GM19193 (cell line): ENCODE measurements around the gene TMEM88.

Experiments
- POLR2A ChIP-seq: IDR thresholded peaks from 4 replicates; pipeline ENCODE4 v1.6.1; 2011; ENCODE audit not compliant: insufficient read depth, insufficient read length; ENCODE audit errors: extremely low read depth

Gene TMEM88

DNA sequence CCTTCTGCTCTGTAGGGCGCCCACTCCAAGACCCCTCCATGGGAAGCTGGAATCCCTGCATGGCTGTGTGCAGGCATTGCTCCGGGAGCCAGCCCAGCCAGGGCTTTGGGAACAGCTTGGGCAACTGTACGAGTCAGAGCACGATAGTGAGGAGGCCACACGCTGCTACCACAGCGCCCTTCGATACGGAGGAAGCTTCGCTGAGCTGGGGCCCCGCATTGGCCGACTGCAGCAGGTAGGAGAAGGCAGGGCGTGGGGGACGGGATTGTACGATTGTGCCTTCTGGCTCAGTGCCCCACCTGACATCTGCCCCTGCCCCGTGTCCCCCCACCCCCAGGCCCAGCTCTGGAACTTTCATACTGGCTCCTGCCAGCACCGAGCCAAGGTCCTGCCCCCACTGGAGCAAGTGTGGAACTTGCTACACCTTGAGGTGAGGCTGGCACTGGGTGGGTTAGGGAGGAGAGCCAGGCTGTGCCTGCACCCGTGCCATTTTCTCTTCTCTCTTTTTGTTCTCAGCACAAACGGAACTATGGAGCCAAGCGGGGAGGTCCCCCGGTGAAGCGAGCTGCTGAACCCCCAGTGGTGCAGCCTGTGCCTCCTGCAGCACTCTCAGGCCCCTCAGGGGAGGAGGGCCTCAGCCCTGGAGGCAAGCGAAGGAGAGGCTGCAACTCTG, 8.7 kb upstream of the TMEM88 start:
- no peak for TF ChIP-seq POLR2A

DNA sequence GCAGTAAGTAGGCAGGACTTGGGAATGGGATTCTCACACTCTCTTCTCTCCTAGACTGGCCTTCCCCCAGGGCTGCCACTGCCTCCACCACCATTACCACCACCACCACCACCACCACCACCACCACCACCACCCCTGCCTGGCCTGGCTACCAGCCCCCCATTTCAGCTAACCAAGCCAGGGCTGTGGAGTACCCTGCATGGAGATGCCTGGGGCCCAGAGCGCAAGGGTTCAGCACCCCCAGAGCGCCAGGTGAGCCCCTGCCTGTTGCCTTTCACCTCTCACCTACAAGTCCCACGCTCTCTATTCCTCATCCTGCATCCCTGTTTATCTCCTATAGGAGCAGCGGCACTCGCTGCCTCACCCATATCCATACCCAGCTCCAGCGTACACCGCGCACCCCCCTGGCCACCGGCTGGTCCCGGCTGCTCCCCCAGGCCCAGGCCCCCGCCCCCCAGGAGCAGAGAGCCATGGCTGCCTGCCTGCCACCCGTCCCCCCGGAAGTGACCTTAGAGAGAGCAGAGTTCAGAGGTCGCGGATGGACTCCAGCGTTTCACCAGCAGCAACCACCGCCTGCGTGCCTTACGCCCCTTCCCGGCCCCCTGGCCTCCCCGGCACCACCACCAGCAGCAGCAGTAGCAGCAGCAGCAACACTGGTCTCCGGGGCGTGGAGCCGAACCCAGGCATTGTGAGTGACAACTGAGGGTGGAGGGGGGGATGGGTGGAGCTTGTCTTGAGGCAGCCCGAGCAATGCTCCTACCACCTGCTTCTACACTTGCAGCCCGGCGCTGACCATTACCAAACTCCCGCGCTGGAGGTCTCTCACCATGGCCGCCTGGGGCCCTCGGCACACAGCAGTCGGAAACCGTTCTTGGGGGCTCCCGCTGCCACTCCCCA, 7.9 kb upstream of the TMEM88 start:
- TF ChIP-seq POLR2A, result no peak

DNA sequence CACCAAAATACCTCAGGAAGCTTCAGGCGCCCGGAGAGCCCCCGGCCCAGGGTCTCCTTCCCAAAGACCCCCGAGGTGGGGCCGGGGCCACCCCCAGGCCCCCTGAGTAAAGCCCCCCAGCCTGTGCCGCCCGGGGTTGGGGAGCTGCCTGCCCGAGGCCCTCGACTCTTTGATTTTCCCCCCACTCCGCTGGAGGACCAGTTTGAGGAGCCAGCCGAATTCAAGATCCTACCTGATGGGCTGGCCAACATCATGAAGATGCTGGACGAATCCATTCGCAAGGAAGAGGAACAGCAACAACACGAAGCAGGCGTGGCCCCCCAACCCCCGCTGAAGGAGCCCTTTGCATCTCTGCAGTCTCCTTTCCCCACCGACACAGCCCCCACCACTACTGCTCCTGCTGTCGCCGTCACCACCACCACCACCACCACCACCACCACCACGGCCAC, 6.7 kb upstream of the TMEM88 start:
- no peak for TF ChIP-seq POLR2A

DNA sequence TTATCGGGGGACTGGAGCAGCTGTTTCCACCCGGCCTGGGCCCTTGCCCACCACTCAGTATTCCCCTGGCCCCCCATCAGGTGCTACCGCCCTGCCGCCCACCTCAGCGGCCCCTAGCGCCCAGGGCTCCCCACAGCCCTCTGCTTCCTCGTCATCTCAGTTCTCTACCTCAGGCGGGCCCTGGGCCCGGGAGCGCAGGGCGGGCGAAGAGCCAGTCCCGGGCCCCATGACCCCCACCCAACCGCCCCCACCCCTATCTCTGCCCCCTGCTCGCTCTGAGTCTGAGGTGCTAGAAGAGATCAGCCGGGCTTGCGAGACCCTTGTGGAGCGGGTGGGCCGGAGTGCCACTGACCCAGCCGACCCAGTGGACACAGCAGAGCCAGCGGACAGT, 6.1 kb upstream of the TMEM88 start:
- TF ChIP-seq POLR2A, result no peak

- TF ChIP-seq POLR2A, result no peak
These were observed 5.6 kb upstream of the TMEM88 start for GRCh38 chr17:7849130-7849750.

DNA sequence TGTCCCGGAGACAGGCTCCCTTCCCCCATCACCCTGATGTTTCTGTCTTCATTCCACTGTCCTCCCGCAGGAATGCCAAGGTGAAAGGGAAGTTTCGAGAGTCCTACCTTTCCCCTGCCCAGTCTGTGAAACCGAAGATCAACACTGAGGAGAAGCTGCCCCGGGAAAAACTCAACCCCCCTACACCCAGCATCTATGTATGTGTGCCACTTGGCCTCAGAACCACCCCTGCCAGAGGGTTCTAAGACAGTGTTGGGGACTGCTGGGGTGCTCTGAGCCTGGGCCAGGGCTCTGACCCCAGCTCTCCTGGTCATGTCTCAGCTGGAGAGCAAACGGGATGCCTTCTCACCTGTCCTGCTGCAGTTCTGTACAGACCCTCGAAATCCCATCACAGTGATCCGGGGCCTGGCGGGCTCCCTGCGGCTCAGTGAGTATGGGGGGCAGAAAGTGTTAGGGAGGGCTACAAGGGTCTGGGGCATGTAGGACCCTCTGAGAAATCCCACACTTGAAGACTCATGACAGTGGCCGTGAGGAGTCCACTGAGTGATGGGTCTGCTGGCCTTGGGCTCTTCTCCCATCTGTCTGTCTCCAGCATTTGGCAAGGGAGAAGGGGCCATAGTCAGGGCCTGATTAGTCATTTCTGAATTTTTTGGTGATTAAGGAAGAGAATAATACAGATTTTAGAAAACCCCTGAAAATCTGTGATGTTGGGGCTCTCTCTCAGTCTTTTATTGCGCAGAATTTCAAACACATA, 4.9 kb upstream of the TMEM88 start:
- TF ChIP-seq POLR2A, result no peak

DNA sequence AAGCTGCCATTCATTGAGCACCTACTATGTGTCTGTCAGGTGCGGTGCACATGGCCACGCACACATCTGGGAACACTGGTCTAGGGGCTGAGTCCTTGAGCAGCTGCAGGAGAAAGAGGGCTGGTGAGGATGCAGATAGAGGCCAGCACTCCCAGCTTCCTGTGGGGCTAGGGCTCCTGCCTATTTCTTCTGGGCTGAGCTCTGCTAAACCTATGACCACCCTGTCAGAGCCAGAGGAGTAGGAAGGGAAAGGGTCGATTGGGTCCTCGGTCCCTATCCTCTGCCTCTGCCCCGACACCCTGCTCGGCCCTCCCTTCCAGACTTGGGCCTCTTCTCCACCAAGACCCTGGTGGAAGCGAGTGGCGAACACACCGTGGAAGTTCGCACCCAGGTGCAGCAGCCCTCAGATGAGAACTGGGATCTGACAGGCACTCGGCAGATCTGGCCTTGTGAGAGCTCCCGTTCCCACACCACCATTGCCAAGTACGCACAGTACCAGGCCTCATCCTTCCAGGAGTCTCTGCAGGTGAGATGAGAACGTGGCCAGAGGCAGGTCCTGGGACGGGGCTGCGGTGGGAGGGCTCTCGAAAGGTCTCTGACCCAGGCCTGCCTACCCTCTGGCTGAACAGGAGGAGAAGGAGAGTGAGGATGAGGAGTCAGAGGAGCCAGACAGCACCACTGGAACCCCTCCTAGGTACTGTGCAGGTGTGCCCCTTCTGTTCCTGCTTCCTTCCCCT, 4.0 kb upstream of the TMEM88 start:
- TF ChIP-seq POLR2A, result no peak

GRCh38 chr17:7851438-7852261, 3.2 kb upstream of the TMEM88 start:
- peak; percentile 53 for TF ChIP-seq POLR2A

DNA sequence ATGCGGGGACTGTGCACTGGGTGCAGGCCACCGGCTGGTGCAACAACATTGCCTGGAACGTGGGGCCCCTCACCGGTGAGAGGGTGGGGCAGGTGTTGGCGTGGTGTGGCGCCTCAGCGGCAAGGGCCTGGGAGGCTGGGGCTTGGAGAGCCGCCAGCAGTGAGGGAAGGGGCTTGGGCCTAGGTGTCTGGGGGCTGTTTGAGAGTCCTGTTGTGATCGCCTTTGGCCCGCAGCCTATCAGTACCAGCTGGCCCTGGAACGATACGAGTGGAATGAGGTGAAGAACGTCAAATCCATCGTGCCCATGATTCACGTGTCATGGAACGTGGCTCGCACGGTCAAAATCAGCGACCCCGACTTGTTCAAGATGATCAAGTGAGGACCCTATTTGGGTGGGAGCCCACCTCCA, 2.6 kb upstream of the TMEM88 start:
- TF ChIP-seq POLR2A, result no peak

DNA sequence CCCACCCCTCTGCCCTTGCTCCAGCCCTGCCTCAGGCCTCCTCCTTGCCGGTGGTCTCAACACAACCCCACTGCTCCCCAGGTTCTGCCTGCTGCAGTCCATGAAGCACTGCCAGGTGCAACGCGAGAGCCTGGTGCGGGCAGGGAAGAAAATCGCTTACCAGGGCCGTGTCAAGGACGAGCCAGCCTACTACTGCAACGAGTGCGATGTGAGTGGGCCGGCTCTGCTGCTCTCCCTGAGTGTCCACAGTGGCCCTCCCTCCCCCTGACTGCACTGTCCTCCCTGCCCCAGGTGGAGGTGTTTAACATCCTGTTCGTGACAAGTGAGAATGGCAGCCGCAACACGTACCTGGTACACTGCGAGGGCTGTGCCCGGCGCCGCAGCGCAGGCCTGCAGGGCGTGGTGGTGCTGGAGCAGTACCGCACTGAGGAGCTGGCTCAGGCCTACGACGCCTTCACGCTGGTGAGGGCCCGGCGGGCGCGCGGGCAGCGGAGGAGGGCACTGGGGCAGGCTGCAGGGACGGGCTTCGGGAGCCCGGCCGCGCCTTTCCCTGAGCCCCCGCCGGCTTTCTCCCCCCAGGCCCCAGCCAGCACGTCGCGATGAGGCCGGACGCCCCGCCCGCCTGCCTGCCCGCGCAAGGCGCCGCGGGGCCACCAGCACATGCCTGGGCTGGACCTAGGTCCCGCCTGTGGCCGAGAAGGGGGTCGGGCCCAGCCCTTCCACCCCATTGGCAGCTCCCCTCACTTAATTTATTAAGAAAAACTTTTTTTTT, 1.8 kb upstream of the TMEM88 start:
- TF ChIP-seq POLR2A, result no peak

GRCh38 chr17:7853691-7854038, 1.2 kb upstream of the TMEM88 start:
- TF ChIP-seq POLR2A, result no peak

- TF ChIP-seq POLR2A, result no peak
These were observed 638 bp upstream of the TMEM88 start for GRCh38 chr17:7854078-7854777.
